ENCODE measurements around the gene UBE2E1.

GRCh38 chr3:23886311-23886710, 80.6 kb downstream of the UBE2E1 start:
- TF ChIP-seq CTCF (IDR thresholded peaks at IDR 0.05) (no peak), POLR2A (IDR thresholded peaks at IDR 0.05) (no peak)
